AG04450 (cell line): ENCODE results near the gene ABCD3. TPM values are rescaled to one million over a fixed set of nuclear protein-coding genes. Genes with fewer than 3 reads are reported as not detected.

Experiments
- CTCF ChIA-PET: fragments of 300-600, 350-600 bp; formaldehyde crosslinking; extraction: SDS; loops from one replicate; lab custom pipeline; 2022; ENCODE audit warnings: antibody characterized with exemption, inconsistent platforms; lab: Charles Lee
- POLR2A ChIA-PET: fragments of 350-600 bp; formaldehyde crosslinking; extraction: SDS; loops from one replicate; lab custom pipeline; 2021; ENCODE audit warnings: antibody characterized with exemption, inconsistent platforms; lab: Yijun Ruan, JAX
- DNase-seq: peaks from one replicate; pipeline ENCODE4 v3.0.0-alpha.2; 2011; ENCODE audit warnings: low read depth, low spot score
- H3K27ac ChIP-seq: one replicate; pipeline ENCODE4 v1.5.1; 2012; ENCODE audit warnings: low read depth, low read length, control low read depth
- H3K27me3 ChIP-seq: one replicate; pipeline ENCODE4 v1.6.0; 2012; ENCODE audit warnings: low read length; ENCODE audit not compliant: control insufficient read depth, insufficient read depth
- H3K4me3 ChIP-seq: 2 replicates; pipeline ENCODE4 v1.5.1; 2011; ENCODE audit warnings: mild to moderate bottlenecking, low read depth, low read length, control low read depth
- H3K9me3 ChIP-seq: 2 replicates; pipeline ENCODE4 v1.5.1; 2012; ENCODE audit warnings: low read length; ENCODE audit not compliant: control insufficient read depth, insufficient read depth
- polyA plus RNA-seq: library from polyadenylated mRNA; depleted of rRNA; stranded (reverse); fragments of >200 nt; gene quantifications from 2 replicates; pipeline ENCODE4 v1.2.3, GENCODE V29; 2011
- TF ChIP-seq, protein P1 (sequence below): IDR thresholded peaks from 2 replicates; pipeline ENCODE4 v1.5.1; 2011; ENCODE audit warnings: low read depth, low read length, control low read depth, inconsistent platforms

ABCD3 gene
- polyA plus RNA-seq, 1 experiment: 34.0 TPM

GRCh38 chr1:94456736-94457135 is 38.5 kb downstream of the ABCD3 start:
- TF ChIP-seq, protein P1, sequence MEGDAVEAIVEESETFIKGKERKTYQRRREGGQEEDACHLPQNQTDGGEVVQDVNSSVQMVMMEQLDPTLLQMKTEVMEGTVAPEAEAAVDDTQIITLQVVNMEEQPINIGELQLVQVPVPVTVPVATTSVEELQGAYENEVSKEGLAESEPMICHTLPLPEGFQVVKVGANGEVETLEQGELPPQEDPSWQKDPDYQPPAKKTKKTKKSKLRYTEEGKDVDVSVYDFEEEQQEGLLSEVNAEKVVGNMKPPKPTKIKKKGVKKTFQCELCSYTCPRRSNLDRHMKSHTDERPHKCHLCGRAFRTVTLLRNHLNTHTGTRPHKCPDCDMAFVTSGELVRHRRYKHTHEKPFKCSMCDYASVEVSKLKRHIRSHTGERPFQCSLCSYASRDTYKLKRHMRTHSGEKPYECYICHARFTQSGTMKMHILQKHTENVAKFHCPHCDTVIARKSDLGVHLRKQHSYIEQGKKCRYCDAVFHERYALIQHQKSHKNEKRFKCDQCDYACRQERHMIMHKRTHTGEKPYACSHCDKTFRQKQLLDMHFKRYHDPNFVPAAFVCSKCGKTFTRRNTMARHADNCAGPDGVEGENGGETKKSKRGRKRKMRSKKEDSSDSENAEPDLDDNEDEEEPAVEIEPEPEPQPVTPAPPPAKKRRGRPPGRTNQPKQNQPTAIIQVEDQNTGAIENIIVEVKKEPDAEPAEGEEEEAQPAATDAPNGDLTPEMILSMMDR: no peak
- Histone ChIP-seq H3K27ac (no peak overlapping the region), H3K9me3 (peaks cover 2% of the 10 kb centered on the region; the same call in 1 of the 2 replicates), H3K27me3 (no peaks in the 10 kb centered on the region), H3K4me3 (no peak overlapping the region)
- DNase-seq: no peak
- CTCF ChIA-PET: no interaction called here
- POLR2A ChIA-PET: no interaction called here

DNA sequence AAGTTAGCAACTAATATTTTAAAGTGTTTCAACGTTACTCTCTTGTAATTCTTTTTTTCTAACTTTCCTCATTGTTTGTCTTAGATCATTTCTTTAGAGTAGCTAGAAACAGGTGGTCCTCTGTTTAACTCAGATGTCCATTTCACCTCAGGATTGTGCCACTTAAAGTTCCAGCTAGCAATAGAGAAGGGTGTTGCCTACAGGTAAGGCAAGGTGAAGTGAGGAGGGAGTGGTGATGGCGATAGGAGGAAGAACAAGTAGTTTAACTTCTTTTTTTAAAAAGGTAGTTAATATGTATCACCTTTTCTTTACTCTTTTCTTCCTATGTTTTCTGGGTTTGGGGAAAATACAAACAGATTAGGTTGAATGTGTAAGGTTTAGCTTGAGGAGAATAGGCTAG is 44.4 kb downstream of the ABCD3 start:
- TF ChIP-seq, protein P1: no peak
- no peak overlapping the region for H3K4me3 ChIP-seq
- no peaks in the 10 kb centered on the region for H3K9me3 ChIP-seq
- ChIA-PET CTCF (interaction anchor here (0.6 to 5.9 kb wide), 10 partner anchors 15 to 1602 kb away, joined by 3 to 108 read pairs (median 16); no protein-coding TSS in a partner anchor), POLR2A (no interaction called here)
- no peak overlapping the region for H3K27ac ChIP-seq
- DNase-seq: no peak
- no peaks in the 10 kb centered on the region for H3K27me3 ChIP-seq

GRCh38 chr1:94463056-94463764 is 45.0 kb downstream of the ABCD3 start:
- POLR2A ChIA-PET: no interaction called here
- no peak for DNase-seq
- no peaks in the 10 kb centered on the region for H3K9me3 ChIP-seq
- TF ChIP-seq, protein P1: no peak
- H3K4me3 ChIP-seq: no peak overlapping the region
- no peak overlapping the region for H3K27ac ChIP-seq
- no peaks in the 10 kb centered on the region for H3K27me3 ChIP-seq
- CTCF ChIA-PET: interaction anchor here (0.5 to 5.9 kb wide), 42 partner anchors 9 to 1602 kb away, joined by 3 to 108 read pairs (median 5); partner anchors contain the start of genes ARHGAP29 and GCLM

- TF ChIP-seq, protein P1: peak; percentile 71
- POLR2A ChIA-PET: no interaction called here
- no peaks in the 10 kb centered on the region for H3K9me3 ChIP-seq
- no peak overlapping the region for H3K27ac ChIP-seq
- peak; percentile 21 for DNase-seq
- no peak overlapping the region for H3K4me3 ChIP-seq
- H3K27me3 ChIP-seq: no peaks in the 10 kb centered on the region
- CTCF ChIA-PET: interaction anchor here (0.5 to 5.9 kb wide), 55 partner anchors 10 to 595 kb away, joined by 3 to 108 read pairs (median 4); partner anchors contain the start of genes ARHGAP29 and GCLM
Measured at GRCh38 chr1:94463765-94464330, 45.7 kb downstream of the ABCD3 start.

GRCh38 chr1:94468708-94469107 is 50.5 kb downstream of the ABCD3 start:
- H3K4me3 ChIP-seq: no peak overlapping the region
- no peak for DNase-seq
- TF ChIP-seq, protein P1: no peak
- CTCF ChIA-PET: interaction anchor here (7.3 kb wide), 1 partner anchor 12 kb away, joined by 56 read pairs; no protein-coding TSS in a partner anchor
- H3K9me3 ChIP-seq: no peaks in the 10 kb centered on the region
- POLR2A ChIA-PET: no interaction called here
- no peak overlapping the region for H3K27ac ChIP-seq
- H3K27me3 ChIP-seq: no peaks in the 10 kb centered on the region
